Astrocyte (in vitro differentiated cells and primary cell): ENCODE results near the gene CLTCL1. TPM values are rescaled to one million over a fixed set of nuclear protein-coding genes. Genes with fewer than 3 reads are reported as not detected.

ENCODE experiments used
- DNase-seq: peaks from one replicate; pipeline ENCODE4 v3.0.0-alpha.2; 2010; ENCODE audit warnings: low read depth
- FAIRE-seq: peaks from 2 replicates; lab custom pipeline; 2011; peaks lifted over from hg19 to GRCh38; lab: Jason Lieb, UNC
- H2AFZ ChIP-seq: 2 replicates; pipeline ENCODE4 v1.6.0; 2012; ENCODE audit warnings: low read depth, low read length, inconsistent platforms
- H3K27ac ChIP-seq: 2 replicates; pipeline ENCODE4 v1.5.1; 2011; ENCODE audit warnings: low read depth, low read length, inconsistent platforms
- H3K27me3 ChIP-seq: 2 replicates; pipeline ENCODE4 v1.6.0; 2011; ENCODE audit warnings: low read length, inconsistent platforms; ENCODE audit not compliant: insufficient read depth
- H3K36me3 ChIP-seq: 2 replicates; pipeline ENCODE4 v1.5.1; 2011; ENCODE audit warnings: low read length, inconsistent platforms; ENCODE audit not compliant: insufficient read depth
- H3K4me1 ChIP-seq: 2 replicates; pipeline ENCODE4 v1.5.1; 2011; ENCODE audit warnings: low read length, inconsistent platforms; ENCODE audit not compliant: insufficient read depth
- H3K4me2 ChIP-seq: 2 replicates; pipeline ENCODE4 v1.6.0; 2012; ENCODE audit warnings: low read length, inconsistent platforms
- H3K4me3 ChIP-seq: 2 replicates; pipeline ENCODE4 v1.5.1; 2011; ENCODE audit warnings: low read depth, mild to moderate bottlenecking, low read length, inconsistent platforms; ENCODE audit not compliant: insufficient read depth
- H3K79me2 ChIP-seq: 2 replicates; pipeline ENCODE4 v1.6.0; 2012; ENCODE audit warnings: mild to moderate bottlenecking, low read length, inconsistent platforms; ENCODE audit not compliant: insufficient read depth
- H3K9ac ChIP-seq: 2 replicates; pipeline ENCODE4 v1.6.0; 2012; ENCODE audit warnings: mild to moderate bottlenecking, low read length, inconsistent platforms
- H3K9me3 ChIP-seq: 2 replicates; pipeline ENCODE4 v1.5.1; 2012; ENCODE audit warnings: low read depth, mild to moderate bottlenecking, low read length, inconsistent platforms; ENCODE audit not compliant: insufficient read depth
- H4K20me1 ChIP-seq: 2 replicates; pipeline ENCODE4 v1.6.0; 2012; ENCODE audit warnings: low read length, inconsistent platforms; ENCODE audit not compliant: insufficient read depth
- H3K27ac Mint-ChIP-seq: one replicate; pipeline ENCODE4 v1.8.0; 2021; ENCODE audit warnings: mild to moderate bottlenecking, mixed read lengths; ENCODE audit not compliant: unreplicated experiment
- H3K27me3 Mint-ChIP-seq: one replicate; pipeline ENCODE4 v1.8.0; 2021; ENCODE audit warnings: low read depth, mixed read lengths; ENCODE audit not compliant: unreplicated experiment
- H3K36me3 Mint-ChIP-seq: one replicate; pipeline ENCODE4 v1.8.0; 2021; ENCODE audit warnings: low read depth, mixed read lengths; ENCODE audit not compliant: unreplicated experiment
- H3K4me1 Mint-ChIP-seq: one replicate; pipeline ENCODE4 v1.8.0; 2021; ENCODE audit warnings: low read depth, mixed read lengths; ENCODE audit not compliant: unreplicated experiment
- H3K4me3 Mint-ChIP-seq: one replicate; pipeline ENCODE4 v1.8.0; 2021; ENCODE audit warnings: mild to moderate bottlenecking, moderate library complexity, mixed read lengths; ENCODE audit not compliant: unreplicated experiment
- H3K9me3 Mint-ChIP-seq: one replicate; pipeline ENCODE4 v1.8.0; 2021; ENCODE audit warnings: mild to moderate bottlenecking, mixed read lengths; ENCODE audit not compliant: unreplicated experiment
- CTCF ChIP-seq: IDR thresholded peaks from 2 replicates; pipeline ENCODE4 v1.5.1; 2011; ENCODE audit warnings: low read depth, mild to moderate bottlenecking, inconsistent platforms, low read length, moderate library complexity; ENCODE audit not compliant: insufficient read depth
- EZH2 ChIP-seq: IDR thresholded peaks from 2 replicates; pipeline ENCODE4 v1.6.1; 2012; ENCODE audit warnings: mild to moderate bottlenecking, low read length, inconsistent platforms; ENCODE audit not compliant: insufficient read depth
- total RNA-seq: library from RNA; stranded (reverse); gene quantifications from 2 replicates; pipeline ENCODE4 v1.2.1, GENCODE V29; 2021

CLTCL1 gene
- total RNA-seq, 1 donor from 2014 or later: 54.4 TPM

- H3K9me3 Mint-ChIP-seq: no peaks in the 10 kb centered on the region
- no peaks in the 10 kb centered on the region for H3K4me1 Mint-ChIP-seq
- no peak overlapping the region for H3K27ac Mint-ChIP-seq
Measured at GRCh38 chr22:19138217-19139000, 153.1 kb downstream of the CLTCL1 start.

GRCh38 chr22:19137384-19138216 is 153.9 kb downstream of the CLTCL1 start:
- Histone ChIP-seq H3K4me2 (no peak overlapping the region), H3K4me1 (no peaks in the 10 kb centered on the region), H3K27ac (no peak overlapping the region), H3K36me3 (peaks cover 40% of the 10 kb centered on the region), H2AFZ (no peak overlapping the region), H3K79me2 (peaks cover 5% of the 10 kb centered on the region), H3K9ac (no peak overlapping the region), H3K9me3 (no peaks in the 10 kb centered on the region), H3K27me3 (no peaks in the 10 kb centered on the region), H3K4me3 (no peak overlapping the region), H4K20me1 (peaks cover 38% of the 10 kb centered on the region)
- Mint-ChIP-seq H3K4me1 (no peaks in the 10 kb centered on the region), H3K36me3 (peaks cover 26% of the 10 kb centered on the region), H3K27me3 (no peaks in the 10 kb centered on the region), H3K27ac (no peak overlapping the region), H3K4me3 (no peak overlapping the region), H3K9me3 (no peaks in the 10 kb centered on the region)
- DNase-seq (no peak), FAIRE-seq (no peak)
- TF ChIP-seq CTCF (no peak), EZH2 (no peak)

More at GRCh38 chr22:19138217-19139000, 153.1 kb downstream of the CLTCL1 start:
- Mint-ChIP-seq H3K4me3 (no peak overlapping the region), H3K36me3 (peaks cover 27% of the 10 kb centered on the region), H3K27me3 (no peaks in the 10 kb centered on the region)
- no peaks in the 10 kb centered on the region for H3K9me3 ChIP-seq
- no peak overlapping the region for H3K9ac ChIP-seq
- H3K4me3 ChIP-seq: no peak overlapping the region
- no peaks in the 10 kb centered on the region for H3K27me3 ChIP-seq
- H3K27ac ChIP-seq: no peak overlapping the region
- peaks cover 39% of the 10 kb centered on the region for H3K36me3 ChIP-seq
- FAIRE-seq: no peak
- DNase-seq: no peak
- peaks cover 12% of the 10 kb centered on the region for H3K79me2 ChIP-seq
- H3K4me2 ChIP-seq: no peak overlapping the region
- TF ChIP-seq EZH2: no peak
- TF ChIP-seq CTCF: no peak
- H4K20me1 ChIP-seq: peaks cover 41% of the 10 kb centered on the region
- no peak overlapping the region for H2AFZ ChIP-seq
- no peaks in the 10 kb centered on the region for H3K4me1 ChIP-seq
